ENCODE data around the gene COTL1. TPM values are rescaled to one million over a fixed set of nuclear protein-coding genes. Genes with fewer than 3 reads are reported as not detected.
A peak's percentile ranks its signal among the peaks of the same experiment; 100 is the strongest.

COTL1 gene
- total and polyA plus RNA-seq, 9 of the 15 experiments (the other 6 are each of a cell fraction or from before 2014, with no cell fraction given), result 27.7 to 185 (median 72.5) TPM

DNA sequence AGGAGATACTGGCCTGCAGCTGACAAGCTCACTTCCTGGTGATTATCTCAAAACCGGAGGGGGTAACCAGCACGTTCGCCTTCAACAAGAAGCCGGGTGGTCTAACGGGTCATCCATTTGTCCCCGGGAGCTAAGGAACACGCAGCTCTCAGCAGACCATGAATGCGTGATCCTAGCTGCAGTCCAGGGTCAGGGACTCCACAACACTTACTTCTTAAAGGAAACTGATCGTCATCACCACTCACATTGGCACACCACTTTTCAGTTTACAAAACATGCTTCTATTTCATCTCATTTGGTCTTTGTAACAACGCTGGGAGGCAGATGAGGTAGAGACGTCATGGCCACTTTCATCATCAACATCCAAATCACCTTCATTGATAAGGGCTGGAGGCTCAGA, 25.2 kb downstream of the COTL1 start (continued):
- TF ChIP-seq ZNF263 (CRISPR knock-in tag; IDR thresholded peaks at IDR 0.05; ENCODE audit: borderline replicate concordance) (peak; percentile 32; the same call in 1 of the 2 replicates), HMG20A (CRISPR knock-in tag; conservative IDR thresholded peaks at IDR 0.05) (no peak), FOXK1 (CRISPR knock-in tag; IDR thresholded peaks at IDR 0.05; ENCODE audit: borderline replicate concordance) (peak; percentile 55; the same call in 1 of the 2 replicates), ZNF165 (CRISPR knock-in tag; IDR thresholded peaks at IDR 0.05; ENCODE audit: borderline replicate concordance) (no peak), NR2C1 (IDR thresholded peaks at IDR 0.05) (no peak), NR2C1 (tag; IDR thresholded peaks at IDR 0.05) (0 out of 2 replicates have a peak, but pooled peaks have one; percentile 29), ZNF232 (CRISPR knock-in tag; IDR thresholded peaks at IDR 0.05) (0 out of 2 replicates have a peak, but pooled peaks have one; percentile 38), BDP1 (IDR thresholded peaks at IDR 0.05; ENCODE audit: insufficient read depth, insufficient read length) (no peak), ZNF224 (CRISPR knock-in tag; IDR thresholded peaks at IDR 0.05) (0 out of 2 replicates have a peak, but pooled peaks have one; percentile 57), ZNF217 (CRISPR knock-in tag; IDR thresholded peaks at IDR 0.05) (0 out of 2 replicates have a peak, but pooled peaks have one; percentile 24), CBFA2T3 (IDR thresholded peaks at IDR 0.05) (peak; percentile 54; the same call in 1 of the 2 replicates), ARID1B (IDR thresholded peaks at IDR 0.05) (peak; percentile 26; the same call in 1 of the 2 replicates), GABPB1 (CRISPR knock-in tag; IDR thresholded peaks at IDR 0.05) (0 out of 2 replicates have a peak, but pooled peaks have one; percentile 14)
- TF ChIP-seq, protein P1, sequence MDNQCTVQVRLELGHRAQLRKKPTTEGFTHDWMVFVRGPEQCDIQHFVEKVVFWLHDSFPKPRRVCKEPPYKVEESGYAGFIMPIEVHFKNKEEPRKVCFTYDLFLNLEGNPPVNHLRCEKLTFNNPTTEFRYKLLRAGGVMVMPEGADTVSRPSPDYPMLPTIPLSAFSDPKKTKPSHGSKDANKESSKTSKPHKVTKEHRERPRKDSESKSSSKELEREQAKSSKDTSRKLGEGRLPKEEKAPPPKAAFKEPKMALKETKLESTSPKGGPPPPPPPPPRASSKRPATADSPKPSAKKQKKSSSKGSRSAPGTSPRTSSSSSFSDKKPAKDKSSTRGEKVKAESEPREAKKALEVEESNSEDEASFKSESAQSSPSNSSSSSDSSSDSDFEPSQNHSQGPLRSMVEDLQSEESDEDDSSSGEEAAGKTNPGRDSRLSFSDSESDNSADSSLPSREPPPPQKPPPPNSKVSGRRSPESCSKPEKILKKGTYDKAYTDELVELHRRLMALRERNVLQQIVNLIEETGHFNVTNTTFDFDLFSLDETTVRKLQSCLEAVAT (IDR thresholded peaks at IDR 0.05), result no peak
- TF ChIP-seq, protein P2, sequence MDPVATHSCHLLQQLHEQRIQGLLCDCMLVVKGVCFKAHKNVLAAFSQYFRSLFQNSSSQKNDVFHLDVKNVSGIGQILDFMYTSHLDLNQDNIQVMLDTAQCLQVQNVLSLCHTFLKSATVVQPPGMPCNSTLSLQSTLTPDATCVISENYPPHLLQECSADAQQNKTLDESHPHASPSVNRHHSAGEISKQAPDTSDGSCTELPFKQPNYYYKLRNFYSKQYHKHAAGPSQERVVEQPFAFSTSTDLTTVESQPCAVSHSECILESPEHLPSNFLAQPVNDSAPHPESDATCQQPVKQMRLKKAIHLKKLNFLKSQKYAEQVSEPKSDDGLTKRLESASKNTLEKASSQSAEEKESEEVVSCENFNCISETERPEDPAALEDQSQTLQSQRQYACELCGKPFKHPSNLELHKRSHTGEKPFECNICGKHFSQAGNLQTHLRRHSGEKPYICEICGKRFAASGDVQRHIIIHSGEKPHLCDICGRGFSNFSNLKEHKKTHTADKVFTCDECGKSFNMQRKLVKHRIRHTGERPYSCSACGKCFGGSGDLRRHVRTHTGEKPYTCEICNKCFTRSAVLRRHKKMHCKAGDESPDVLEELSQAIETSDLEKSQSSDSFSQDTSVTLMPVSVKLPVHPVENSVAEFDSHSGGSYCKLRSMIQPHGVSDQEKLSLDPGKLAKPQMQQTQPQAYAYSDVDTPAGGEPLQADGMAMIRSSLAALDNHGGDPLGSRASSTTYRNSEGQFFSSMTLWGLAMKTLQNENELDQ (CRISPR knock-in tag; IDR thresholded peaks at IDR 0.05; ENCODE audit: borderline replicate concordance), result 0 out of 2 replicates have a peak, but pooled peaks have one; percentile 69
- TF ChIP-seq, protein P3, sequence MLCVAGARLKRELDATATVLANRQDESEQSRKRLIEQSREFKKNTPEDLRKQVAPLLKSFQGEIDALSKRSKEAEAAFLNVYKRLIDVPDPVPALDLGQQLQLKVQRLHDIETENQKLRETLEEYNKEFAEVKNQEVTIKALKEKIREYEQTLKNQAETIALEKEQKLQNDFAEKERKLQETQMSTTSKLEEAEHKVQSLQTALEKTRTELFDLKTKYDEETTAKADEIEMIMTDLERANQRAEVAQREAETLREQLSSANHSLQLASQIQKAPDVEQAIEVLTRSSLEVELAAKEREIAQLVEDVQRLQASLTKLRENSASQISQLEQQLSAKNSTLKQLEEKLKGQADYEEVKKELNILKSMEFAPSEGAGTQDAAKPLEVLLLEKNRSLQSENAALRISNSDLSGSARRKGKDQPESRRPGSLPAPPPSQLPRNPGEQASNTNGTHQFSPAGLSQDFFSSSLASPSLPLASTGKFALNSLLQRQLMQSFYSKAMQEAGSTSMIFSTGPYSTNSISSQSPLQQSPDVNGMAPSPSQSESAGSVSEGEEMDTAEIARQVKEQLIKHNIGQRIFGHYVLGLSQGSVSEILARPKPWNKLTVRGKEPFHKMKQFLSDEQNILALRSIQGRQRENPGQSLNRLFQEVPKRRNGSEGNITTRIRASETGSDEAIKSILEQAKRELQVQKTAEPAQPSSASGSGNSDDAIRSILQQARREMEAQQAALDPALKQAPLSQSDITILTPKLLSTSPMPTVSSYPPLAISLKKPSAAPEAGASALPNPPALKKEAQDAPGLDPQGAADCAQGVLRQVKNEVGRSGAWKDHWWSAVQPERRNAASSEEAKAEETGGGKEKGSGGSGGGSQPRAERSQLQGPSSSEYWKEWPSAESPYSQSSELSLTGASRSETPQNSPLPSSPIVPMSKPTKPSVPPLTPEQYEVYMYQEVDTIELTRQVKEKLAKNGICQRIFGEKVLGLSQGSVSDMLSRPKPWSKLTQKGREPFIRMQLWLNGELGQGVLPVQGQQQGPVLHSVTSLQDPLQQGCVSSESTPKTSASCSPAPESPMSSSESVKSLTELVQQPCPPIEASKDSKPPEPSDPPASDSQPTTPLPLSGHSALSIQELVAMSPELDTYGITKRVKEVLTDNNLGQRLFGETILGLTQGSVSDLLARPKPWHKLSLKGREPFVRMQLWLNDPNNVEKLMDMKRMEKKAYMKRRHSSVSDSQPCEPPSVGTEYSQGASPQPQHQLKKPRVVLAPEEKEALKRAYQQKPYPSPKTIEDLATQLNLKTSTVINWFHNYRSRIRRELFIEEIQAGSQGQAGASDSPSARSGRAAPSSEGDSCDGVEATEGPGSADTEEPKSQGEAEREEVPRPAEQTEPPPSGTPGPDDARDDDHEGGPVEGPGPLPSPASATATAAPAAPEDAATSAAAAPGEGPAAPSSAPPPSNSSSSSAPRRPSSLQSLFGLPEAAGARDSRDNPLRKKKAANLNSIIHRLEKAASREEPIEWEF (CRISPR knock-in tag; IDR thresholded peaks at IDR 0.05), result no peak
- TF ChIP-seq, protein P4, sequence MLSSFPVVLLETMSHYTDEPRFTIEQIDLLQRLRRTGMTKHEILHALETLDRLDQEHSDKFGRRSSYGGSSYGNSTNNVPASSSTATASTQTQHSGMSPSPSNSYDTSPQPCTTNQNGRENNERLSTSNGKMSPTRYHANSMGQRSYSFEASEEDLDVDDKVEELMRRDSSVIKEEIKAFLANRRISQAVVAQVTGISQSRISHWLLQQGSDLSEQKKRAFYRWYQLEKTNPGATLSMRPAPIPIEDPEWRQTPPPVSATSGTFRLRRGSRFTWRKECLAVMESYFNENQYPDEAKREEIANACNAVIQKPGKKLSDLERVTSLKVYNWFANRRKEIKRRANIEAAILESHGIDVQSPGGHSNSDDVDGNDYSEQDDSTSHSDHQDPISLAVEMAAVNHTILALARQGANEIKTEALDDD (IDR thresholded peaks at IDR 0.05), result no peak

Measured in K562 (cell line).